ENCODE results near the gene PGM5.
"Not testable (repeated sequence)": the region's sequence is repeated elsewhere in the genome, so short reads cannot be mapped to it uniquely, and the experiment has no call there.

Gene PGM5

GRCh38 chr9:68356380-68357118 lies at the start of gene PGM5:
Gene PGM5 (plus strand): TSS chr9:68356611. CDS start chr9:68357128, 517 bp downstream.
- DNase-seq = not testable (repeated sequence)

GRCh38 chr9:68307127-68307526 lies 49.3 kb upstream of the PGM5 start:
- not testable (repeated sequence) for DNase-seq

- not testable (repeated sequence) for DNase-seq
Observed at GRCh38 chr9:68307654-68308053, 48.8 kb upstream of the PGM5 start.

GRCh38 chr9:68311208-68311607 lies 45.2 kb upstream of the PGM5 start:
- not testable (repeated sequence) for DNase-seq

- DNase-seq = not testable (repeated sequence)
Observed at GRCh38 chr9:68318209-68318608, 38.2 kb upstream of the PGM5 start.

GRCh38 chr9:68323749-68324148 lies 32.7 kb upstream of the PGM5 start:
- DNase-seq = not testable (repeated sequence)

- not testable (repeated sequence) for DNase-seq
Observed at GRCh38 chr9:68324518-68324917, 31.9 kb upstream of the PGM5 start.

- not testable (repeated sequence) for DNase-seq
Observed at GRCh38 chr9:68329106-68329505, 27.3 kb upstream of the PGM5 start.

GRCh38 chr9:68330531-68331173 lies 25.8 kb upstream of the PGM5 start:
- not testable (repeated sequence) for DNase-seq

GRCh38 chr9:68332122-68332521 lies 24.3 kb upstream of the PGM5 start:
- not testable (repeated sequence) for DNase-seq

GRCh38 chr9:68335935-68336334 lies 20.5 kb upstream of the PGM5 start:
- DNase-seq = not testable (repeated sequence)

- not testable (repeated sequence) for DNase-seq
Observed at GRCh38 chr9:68336639-68337339, 19.6 kb upstream of the PGM5 start.

GRCh38 chr9:68338000-68338399 lies 18.4 kb upstream of the PGM5 start:
- not testable (repeated sequence) for DNase-seq

GRCh38 chr9:68342265-68343025 lies 14.0 kb upstream of the PGM5 start:
- DNase-seq = not testable (repeated sequence)

GRCh38 chr9:68343242-68343641 lies 13.2 kb upstream of the PGM5 start:
- not testable (repeated sequence) for DNase-seq

GRCh38 chr9:68343992-68344391 lies 12.4 kb upstream of the PGM5 start:
- not testable (repeated sequence) for DNase-seq

GRCh38 chr9:68351689-68352088 lies 4.7 kb upstream of the PGM5 start:
- not testable (repeated sequence) for DNase-seq

- not testable (repeated sequence) for DNase-seq
Observed at GRCh38 chr9:68355993-68356379, 425 bp upstream of the PGM5 start.

GRCh38 chr9:68357119-68357714 lies 806 bp downstream of the PGM5 start:
- not testable (repeated sequence) for DNase-seq

- not testable (repeated sequence) for DNase-seq
Observed at GRCh38 chr9:68366933-68367547, 10.6 kb downstream of the PGM5 start.

GRCh38 chr9:68375789-68376188 lies 19.4 kb downstream of the PGM5 start:
- DNase-seq = not testable (repeated sequence)

- not testable (repeated sequence) for DNase-seq
Observed at GRCh38 chr9:68377723-68378122, 21.3 kb downstream of the PGM5 start.

Measured in CD4-positive, alpha-beta T cell treated with Interleukin-12 subunit alpha and Interleukin-12 subunit beta, for 1 hour (primary cell).